ENCODE data around the gene NTM.
A peak's percentile ranks its signal among the peaks of the same experiment; 100 is the strongest.

NTM gene

GRCh38 chr11:131918663-131919062 lies 548.2 kb downstream of the NTM start:
- H3K27ac ChIP-seq: no peak overlapping the region
- TF ChIP-seq CTCF (conservative IDR thresholded peaks at IDR 0.05): no peak

GRCh38 chr11:131922220-131922619 lies 551.8 kb downstream of the NTM start:
- TF ChIP-seq CTCF (conservative IDR thresholded peaks at IDR 0.05): no peak
- H3K27ac ChIP-seq: peak overlapping the region; percentile 66; the same call in 1 of the 2 replicates

GRCh38 chr11:131923309-131923708 lies 552.9 kb downstream of the NTM start:
- peak overlapping the region; percentile 66 for H3K27ac ChIP-seq
- no peak for TF ChIP-seq CTCF (conservative IDR thresholded peaks at IDR 0.05)

GRCh38 chr11:131924001-131924400 lies 553.6 kb downstream of the NTM start:
- peak overlapping the region; percentile 66 for H3K27ac ChIP-seq
- TF ChIP-seq CTCF (conservative IDR thresholded peaks at IDR 0.05): no peak

GRCh38 chr11:131924457-131925201 lies 554.2 kb downstream of the NTM start:
- peak overlapping the region; percentile 66 for H3K27ac ChIP-seq
- TF ChIP-seq CTCF (conservative IDR thresholded peaks at IDR 0.05): no peak

- peak overlapping the region; percentile 66 for H3K27ac ChIP-seq
- no peak for TF ChIP-seq CTCF (conservative IDR thresholded peaks at IDR 0.05)
These were observed 555.4 kb downstream of the NTM start for GRCh38 chr11:131925829-131926228.

- H3K27ac ChIP-seq: no peak overlapping the region
- no peak for TF ChIP-seq CTCF (conservative IDR thresholded peaks at IDR 0.05)
These were observed 558.6 kb downstream of the NTM start for GRCh38 chr11:131928992-131929391.

Data from VCaP (cell line).